ENCODE results near the gene NECTIN4.
"Not testable (repeated sequence)": the region's sequence is repeated elsewhere in the genome, so short reads cannot be mapped to it uniquely, and the experiment has no call there.

The NECTIN4 gene

GRCh38 chr1:161082483-161082882, 6.9 kb downstream of the NECTIN4 start:
- no peak for DNase-seq (ENCODE audit: low read depth)

GRCh38 chr1:161081519-161081918, 7.8 kb downstream of the NECTIN4 start:
- DNase-seq (ENCODE audit: low read depth): no peak

GRCh38 chr1:161080441-161081405, 8.6 kb downstream of the NECTIN4 start:
- DNase-seq (ENCODE audit: low read depth): no peak

- DNase-seq (ENCODE audit: low read depth): no peak
These were observed 9.8 kb downstream of the NECTIN4 start for GRCh38 chr1:161079436-161080110.

- no peak for DNase-seq (ENCODE audit: low read depth)
These were observed 11.9 kb downstream of the NECTIN4 start for GRCh38 chr1:161077426-161077825.

- no peak for DNase-seq (ENCODE audit: low read depth)
These were observed 12.9 kb downstream of the NECTIN4 start for GRCh38 chr1:161076410-161076809.

GRCh38 chr1:161074676-161075368, 14.5 kb downstream of the NECTIN4 start:
- DNase-seq (ENCODE audit: low read depth): no peak

GRCh38 chr1:161073474-161074121, 15.8 kb downstream of the NECTIN4 start:
- DNase-seq (ENCODE audit: low read depth): no peak

GRCh38 chr1:161072751-161073449, 16.5 kb downstream of the NECTIN4 start:
- DNase-seq (ENCODE audit: low read depth): no peak

- DNase-seq (ENCODE audit: low read depth): no peak
These were observed 17.4 kb downstream of the NECTIN4 start for GRCh38 chr1:161071886-161072371.

GRCh38 chr1:161070761-161071160, 18.6 kb downstream of the NECTIN4 start:
- no peak for DNase-seq (ENCODE audit: low read depth)

- DNase-seq (ENCODE audit: low read depth): peak; percentile 49
These were observed 19.6 kb downstream of the NECTIN4 start, which contains the start of gene ARHGAP30 for GRCh38 chr1:161069731-161070270. ARHGAP30 (minus strand) TSS chr1:161069891; CDS start chr1:161069624, 267 bp downstream.

GRCh38 chr1:161069241-161069640, 20.1 kb downstream of the NECTIN4 start:
- no peak for DNase-seq (ENCODE audit: low read depth)

- DNase-seq (ENCODE audit: low read depth): peak; percentile 62
These were observed 20.8 kb downstream of the NECTIN4 start for GRCh38 chr1:161068306-161069234.

- no peak for DNase-seq (ENCODE audit: low read depth)
These were observed 22.7 kb downstream of the NECTIN4 start for GRCh38 chr1:161066694-161067093.

- DNase-seq (ENCODE audit: low read depth): not testable (repeated sequence)
These were observed 23.7 kb downstream of the NECTIN4 start for GRCh38 chr1:161065681-161066080.

- DNase-seq (ENCODE audit: low read depth): not testable (repeated sequence)
These were observed 25.4 kb downstream of the NECTIN4 start for GRCh38 chr1:161063936-161064335.

GRCh38 chr1:161061419-161061818, 27.9 kb downstream of the NECTIN4 start:
- no peak for DNase-seq (ENCODE audit: low read depth)

- DNase-seq (ENCODE audit: low read depth): no peak
These were observed 30.1 kb downstream of the NECTIN4 start for GRCh38 chr1:161059293-161059692.

- DNase-seq (ENCODE audit: low read depth): no peak
These were observed 34.6 kb downstream of the NECTIN4 start for GRCh38 chr1:161054805-161055204.
